Endodermal cell (in vitro differentiated cells): Measurements from ENCODE around the gene SLC20A1. TPM values are rescaled to one million over a fixed set of nuclear protein-coding genes. Genes with fewer than 3 reads are reported as not detected.
A peak's percentile ranks its signal among the peaks of the same experiment; 100 is the strongest.

Experiments
- DNase-seq: peaks from one replicate; pipeline ENCODE4 v3.0.0-alpha.2; 2017
- H3K27ac ChIP-seq: 2 replicates; pipeline ENCODE4 v1.5.1; 2013; ENCODE audit warnings: mild to moderate bottlenecking, low read depth, low read length, moderate library complexity
- H3K27me3 ChIP-seq: 2 replicates; pipeline ENCODE4 v1.6.1; 2013; ENCODE audit warnings: mild to moderate bottlenecking, low read length, moderate library complexity; ENCODE audit not compliant: insufficient read depth, control insufficient read depth, poor library complexity, severe bottlenecking
- H3K36me3 ChIP-seq: 2 replicates; pipeline ENCODE4 v1.7.0; 2013; ENCODE audit warnings: mild to moderate bottlenecking, low read length, moderate library complexity; ENCODE audit not compliant: control insufficient read depth, insufficient read depth
- H3K4me1 ChIP-seq: one replicate; pipeline ENCODE4 v1.7.0; 2013; ENCODE audit warnings: low read length; ENCODE audit not compliant: control insufficient read depth, insufficient read depth
- H3K4me3 ChIP-seq: 2 replicates; pipeline ENCODE4 v1.5.1; 2013; ENCODE audit warnings: mild to moderate bottlenecking, low read length, moderate library complexity
- H3K9ac ChIP-seq: 2 replicates; pipeline ENCODE4 v1.6.1; 2013; ENCODE audit warnings: mild to moderate bottlenecking, low read length, moderate library complexity; ENCODE audit not compliant: poor library complexity, severe bottlenecking; ENCODE audit errors: extremely low read depth
- H3K9me3 ChIP-seq: 2 replicates; pipeline ENCODE4 v1.6.1; 2013; ENCODE audit warnings: mild to moderate bottlenecking, low read length, moderate library complexity; ENCODE audit not compliant: control insufficient read depth
- H3K27ac Mint-ChIP-seq: 2 replicates; pipeline ENCODE4 v1.8.0; 2020; ENCODE audit warnings: mixed read lengths
- H3K27me3 Mint-ChIP-seq: 2 replicates; pipeline ENCODE4 v1.8.0; 2021; ENCODE audit warnings: mild to moderate bottlenecking, mixed read lengths; ENCODE audit not compliant: insufficient read depth
- H3K36me3 Mint-ChIP-seq: 2 replicates; pipeline ENCODE4 v1.8.0; 2020; ENCODE audit warnings: low read depth, mixed read lengths
- H3K4me1 Mint-ChIP-seq: 2 replicates; pipeline ENCODE4 v1.8.0; 2020; ENCODE audit warnings: mixed read lengths
- H3K4me3 Mint-ChIP-seq: 2 replicates; pipeline ENCODE4 v1.8.0; 2020; ENCODE audit warnings: mild to moderate bottlenecking, moderate library complexity, mixed read lengths
- H3K9me3 Mint-ChIP-seq: 2 replicates; pipeline ENCODE4 v1.8.0; 2020; ENCODE audit warnings: mild to moderate bottlenecking, mixed read lengths
- CTCF ChIP-seq: fragments of 200-600 bp; sonication (generic); conservative IDR thresholded peaks from 2 replicates; pipeline ENCODE4 v1.5.0; 2021; ENCODE audit warnings: antibody characterized with exemption, mild to moderate bottlenecking
- WGBS, 2 experiments: methylation state at CpG; one replicate each; pipeline versions ENCODE4 v1.1.5 to v1.1.7; 2013; ENCODE audit warnings: missing lambda C conversion rate in 2 of 2, mixed read lengths in 1 of 2; ENCODE audit not compliant: insufficient coverage in 1 of 2, insufficient read length in 1 of 2; 5-methylcytosine and 5-hydroxymethylcytosine counted together
- total RNA-seq, 2 donors: library from RNA; stranded (reverse); fragmentation: NEBNext Ultra II Directional in 1 of 2; extraction: Animal tissue kit (Norgen Biotek cat#: 25700) in 1 of 2; gene quantifications; 2 replicates in 1 of 2; 3 replicates in 1 of 2; pipeline ENCODE4 v1.2.1, GENCODE V29; 2021

SLC20A1 gene
- total RNA-seq, 2 donors from 2014 or later, result 67.3 to 86.7 TPM

- Histone ChIP-seq H3K9me3 (no peaks in the 10 kb centered on the region), H3K4me3 (no peak overlapping the region), H3K27me3 (no peaks in the 10 kb centered on the region), H3K27ac (no peak overlapping the region), H3K9ac (no peak overlapping the region), H3K36me3 (no peaks in the 10 kb centered on the region), H3K4me1 (no peaks in the 10 kb centered on the region)
- Mint-ChIP-seq H3K4me1 (peaks cover 12% of the 10 kb centered on the region), H3K36me3 (no peaks in the 10 kb centered on the region), H3K9me3 (no peaks in the 10 kb centered on the region), H3K27ac (peak overlapping the region; percentile 65), H3K27me3 (no peaks in the 10 kb centered on the region), H3K4me3 (no peak overlapping the region)
- no peak for TF ChIP-seq CTCF
- 64 to 72% methylated on average over 3 to 5 of the region's 5 CpGs for WGBS, 2 experiments
- DNase-seq, result peak; percentile 87
These were observed 46.8 kb downstream of the SLC20A1 start for GRCh38 chr2:112692495-112692911.

GRCh38 chr2:112692918-112693317 lies 47.2 kb downstream of the SLC20A1 start:
- no peak for TF ChIP-seq CTCF
- peak overlapping the region; percentile 65 for H3K27ac Mint-ChIP-seq

GRCh38 chr2:112693596-112693995 lies 47.9 kb downstream of the SLC20A1 start:
- Mint-ChIP-seq H3K36me3 (no peaks in the 10 kb centered on the region), H3K27me3 (no peaks in the 10 kb centered on the region), H3K4me1 (peaks cover 12% of the 10 kb centered on the region), H3K9me3 (no peaks in the 10 kb centered on the region), H3K4me3 (no peak overlapping the region), H3K27ac (peak overlapping the region; percentile 17)
- WGBS, 2 experiments, result 95 to 96% methylated on average over 5 to 9 of the region's 9 CpGs
- H3K4me3 ChIP-seq, result no peak overlapping the region
- no peaks in the 10 kb centered on the region for H3K27me3 ChIP-seq
- no peak overlapping the region for H3K9ac ChIP-seq
- no peaks in the 10 kb centered on the region for H3K36me3 ChIP-seq
- H3K9me3 ChIP-seq, result no peaks in the 10 kb centered on the region
- TF ChIP-seq CTCF, result no peak
- no peak overlapping the region for H3K27ac ChIP-seq
- no peak for DNase-seq
- H3K4me1 ChIP-seq, result no peaks in the 10 kb centered on the region

More at GRCh38 chr2:112692918-112693317, 47.2 kb downstream of the SLC20A1 start:
- Histone ChIP-seq H3K4me3 (no peak overlapping the region), H3K9me3 (no peaks in the 10 kb centered on the region), H3K9ac (no peak overlapping the region), H3K27ac (no peak overlapping the region), H3K27me3 (no peaks in the 10 kb centered on the region), H3K36me3 (no peaks in the 10 kb centered on the region), H3K4me1 (no peaks in the 10 kb centered on the region)
- WGBS, 2 experiments, result 100% methylated on average over 1 of the region's 1 CpG
- no peaks in the 10 kb centered on the region for H3K36me3 Mint-ChIP-seq
- peaks cover 12% of the 10 kb centered on the region for H3K4me1 Mint-ChIP-seq
- H3K4me3 Mint-ChIP-seq, result no peak overlapping the region
- DNase-seq, result no peak
- H3K9me3 Mint-ChIP-seq, result no peaks in the 10 kb centered on the region
- no peaks in the 10 kb centered on the region for H3K27me3 Mint-ChIP-seq
